ENCODE results near the gene SYT3.
"Not testable (repeated sequence)": the region's sequence is repeated elsewhere in the genome, so short reads cannot be mapped to it uniquely, and the experiment has no call there.

Gene SYT3

GRCh38 chr19:50633973-50634372 is 5.7 kb downstream of the SYT3 start:
- no peak for DNase-seq

DNA sequence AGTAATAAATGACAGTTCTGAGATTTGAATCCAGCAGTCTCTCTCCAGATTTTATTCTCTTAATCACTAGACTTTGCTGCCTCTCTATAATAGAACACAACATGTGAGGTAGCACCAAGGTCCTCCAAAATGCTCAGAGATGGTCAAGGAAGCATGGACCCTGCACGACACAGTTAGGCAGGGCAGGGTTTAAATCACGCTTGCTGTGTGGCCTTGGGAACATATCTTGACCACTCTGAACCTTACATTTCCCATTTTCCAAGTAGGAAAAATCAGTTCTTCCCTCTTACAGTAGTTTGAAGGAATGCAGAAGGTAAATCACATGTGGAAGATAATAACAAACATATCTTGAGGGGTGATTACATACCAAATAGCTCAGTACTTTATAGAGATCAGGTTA is 6.3 kb downstream of the SYT3 start:
- no peak for DNase-seq

- DNase-seq, result no peak
Observed at GRCh38 chr19:50632151-50632835, 7.4 kb downstream of the SYT3 start.

GRCh38 chr19:50629801-50630200 is 9.9 kb downstream of the SYT3 start:
- no peak for DNase-seq

DNA sequence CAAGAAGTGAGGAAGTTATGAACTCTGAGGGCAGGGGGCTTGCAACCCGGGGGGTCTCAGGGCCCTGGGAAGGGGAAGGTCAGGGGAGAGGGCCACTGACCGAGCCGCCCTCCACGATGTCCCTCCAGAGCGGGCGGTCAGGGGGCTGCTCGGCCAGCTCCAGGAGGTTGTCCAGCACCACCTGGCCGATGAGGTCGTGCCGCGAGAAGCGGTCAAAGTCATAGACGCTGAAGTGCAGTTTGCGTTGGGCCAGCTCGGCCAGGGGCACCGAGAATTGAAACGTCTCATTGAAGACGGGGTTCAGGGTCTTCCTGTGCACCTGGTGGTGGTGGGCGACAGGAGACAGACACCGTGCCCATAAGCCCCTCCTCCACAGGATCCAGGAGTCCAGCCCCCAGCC is 10.5 kb downstream of the SYT3 start:
- no peak for DNase-seq

- no peak for DNase-seq
Observed at GRCh38 chr19:50628551-50628950, 11.1 kb downstream of the SYT3 start.

DNA sequence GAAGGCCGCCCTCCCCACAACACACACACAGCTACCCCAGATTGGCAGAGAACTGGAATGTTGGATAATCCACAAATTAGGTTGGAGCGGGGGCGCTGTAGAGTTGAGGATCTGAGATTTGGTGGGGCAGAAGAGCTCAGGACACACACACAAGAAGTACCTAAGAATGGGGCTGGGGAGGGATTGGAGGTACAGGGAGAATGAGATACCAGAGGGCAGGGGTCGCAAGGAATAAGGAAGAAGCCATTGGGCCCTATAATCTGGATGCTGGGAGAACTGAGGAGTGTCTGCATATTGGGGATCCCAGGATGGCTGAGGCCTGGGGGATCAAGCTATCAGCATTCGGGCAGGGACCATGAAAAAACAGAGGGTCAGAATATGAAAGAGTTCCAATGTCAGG is 11.5 kb downstream of the SYT3 start:
- DNase-seq, result no peak

DNA sequence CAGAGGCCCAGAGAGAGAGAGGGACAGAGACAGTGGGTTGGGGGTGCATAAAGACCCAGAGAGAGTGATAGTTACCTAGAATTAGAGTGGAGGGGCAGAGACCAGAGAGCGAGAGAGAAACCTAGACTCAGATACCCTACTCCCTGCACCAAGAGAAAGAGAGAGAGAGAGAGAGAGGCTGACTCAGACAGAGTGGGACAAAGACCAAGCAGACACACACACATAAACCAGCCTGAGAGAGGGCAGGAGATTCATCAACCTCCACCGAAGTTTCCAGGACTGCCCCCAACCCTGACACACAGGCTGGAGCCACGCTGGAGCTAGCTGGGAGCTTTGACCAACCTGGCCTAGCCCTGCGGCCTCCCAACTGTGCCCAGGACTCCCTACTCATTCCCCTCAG is 12.9 kb downstream of the SYT3 start:
- no peak for DNase-seq

- no peak for DNase-seq
Observed at GRCh38 chr19:50626011-50626410, 13.7 kb downstream of the SYT3 start.

DNA sequence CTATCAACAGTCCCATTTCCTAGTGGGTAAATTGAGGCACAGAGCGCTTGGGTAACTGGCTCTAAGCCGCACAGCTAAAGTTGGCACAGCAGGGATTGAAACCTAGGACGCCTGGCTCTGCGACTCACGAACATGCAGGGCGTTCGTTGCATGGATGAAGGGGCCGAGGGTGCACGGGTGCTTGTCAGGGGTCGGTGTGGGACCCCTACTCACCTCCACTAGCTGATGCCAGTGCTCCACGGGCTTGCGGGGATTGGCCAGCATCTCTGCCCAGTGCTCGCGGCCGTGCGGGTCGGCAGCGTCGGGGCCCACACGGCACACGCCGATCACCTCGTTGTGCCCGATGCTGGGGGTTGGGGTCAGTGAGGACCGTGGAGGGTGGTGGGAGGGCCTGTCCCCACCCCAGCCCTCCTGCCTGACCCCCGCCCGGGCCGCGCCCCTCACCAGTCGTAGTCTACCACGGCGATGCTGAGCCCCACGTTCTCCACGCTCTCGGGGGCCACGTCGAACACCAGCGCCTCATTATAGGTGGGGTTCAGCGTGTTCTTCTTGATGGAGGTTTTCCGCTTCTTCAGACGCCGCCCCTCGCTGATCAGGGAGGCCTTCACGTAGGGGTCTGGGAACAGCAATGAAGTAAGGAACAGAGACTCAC is 14.6 kb downstream of the SYT3 start:
- no peak for DNase-seq

DNA sequence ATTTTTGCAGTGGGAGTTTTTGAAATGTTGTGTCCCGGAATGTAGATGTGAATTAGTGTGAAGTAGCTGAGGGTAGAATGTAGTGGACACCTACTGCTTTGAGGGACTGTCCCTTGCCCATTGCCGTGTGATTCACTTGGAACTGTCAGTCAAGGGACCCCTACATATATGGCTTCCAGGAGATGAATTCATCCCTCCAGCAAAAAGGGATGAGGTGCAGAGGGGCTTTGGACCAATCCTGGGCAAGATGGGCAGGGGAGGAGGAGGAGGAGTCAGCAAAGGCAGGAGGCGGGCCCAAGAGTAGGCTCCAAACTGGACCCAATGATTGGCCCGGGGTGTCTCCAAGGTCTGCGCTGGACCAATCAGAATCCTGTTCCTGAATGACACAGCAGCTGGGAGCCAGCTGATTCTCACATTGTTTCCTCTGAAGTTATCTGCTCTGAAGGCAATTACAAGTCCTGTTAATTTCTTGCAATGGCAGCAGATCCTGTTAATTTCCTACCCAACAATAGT is 19.2 kb downstream of the SYT3 start:
- not testable (repeated sequence) for DNase-seq

- DNase-seq, result not testable (repeated sequence)
Observed at GRCh38 chr19:50619184-50619583, 20.5 kb downstream of the SYT3 start.

DNA sequence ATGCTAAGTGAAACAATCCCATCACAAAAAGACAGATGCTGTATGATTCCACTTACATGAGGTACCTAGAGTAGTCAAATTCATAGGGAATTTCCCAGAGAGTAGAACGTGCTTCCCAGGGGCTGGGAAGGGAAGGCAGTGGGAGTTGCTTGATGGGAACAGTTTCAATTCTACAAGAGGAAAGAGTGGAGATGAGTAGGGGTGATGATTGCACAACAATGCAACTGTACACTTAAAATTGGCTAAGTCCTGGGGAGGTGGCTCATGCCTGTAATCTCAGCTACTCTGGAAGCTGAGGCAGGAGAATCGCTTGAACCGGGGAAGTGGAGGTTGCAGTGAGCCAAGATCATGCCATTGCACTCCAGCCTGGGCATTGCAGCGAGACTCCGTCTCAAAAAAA is 21.3 kb downstream of the SYT3 start:
- not testable (repeated sequence) for DNase-seq

GRCh38 chr19:50612504-50613404 is 26.9 kb downstream of the SYT3 start:
- not testable (repeated sequence) for DNase-seq

- DNase-seq, result peak; percentile 52 to 53
Observed at GRCh38 chr19:50607874-50608785, 31.6 kb downstream of the SYT3 start.

GRCh38 chr19:50607388-50607787 is 32.3 kb downstream of the SYT3 start:
- no peak for DNase-seq

DNA sequence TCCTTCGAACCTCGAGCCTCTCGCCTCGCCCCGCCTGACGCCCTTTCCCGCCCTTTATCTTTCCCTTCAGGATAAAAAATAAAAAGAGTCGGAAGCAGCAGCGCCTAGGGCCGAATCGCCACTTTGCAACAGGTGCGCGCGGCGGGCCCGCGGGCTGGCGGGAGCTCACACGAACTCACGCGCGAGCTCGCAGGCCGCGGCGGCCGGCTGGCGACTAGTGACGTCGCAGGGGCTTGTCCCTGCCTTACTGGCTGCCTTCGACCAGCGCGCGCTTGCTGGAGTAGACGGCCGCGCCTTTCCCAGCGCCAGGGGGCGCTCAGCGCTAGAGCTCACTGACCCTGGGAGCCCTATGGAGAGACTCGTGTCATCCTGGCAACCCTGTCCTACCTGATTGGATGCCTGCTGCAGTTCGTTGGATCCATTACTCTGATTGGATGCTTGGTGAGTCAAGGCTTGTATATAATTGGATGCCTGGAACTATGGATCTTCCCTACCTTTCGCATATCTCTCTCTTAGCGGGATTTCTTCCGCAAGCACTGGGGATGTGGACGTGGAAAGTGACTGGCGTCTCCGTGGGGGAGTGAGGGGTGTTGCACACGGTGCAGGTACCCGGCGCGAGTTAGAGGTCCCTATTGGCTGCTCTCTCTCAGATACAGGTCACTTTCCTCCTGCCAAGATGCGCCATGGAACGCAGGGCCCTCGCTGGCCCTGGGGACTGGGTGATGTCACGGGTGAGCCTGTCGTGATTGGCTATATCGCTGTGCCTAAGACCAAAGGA is 33.4 kb downstream of the SYT3 start:
- not testable (repeated sequence) for DNase-seq

- DNase-seq, result not testable (repeated sequence)
Observed at GRCh38 chr19:50604264-50605073, 35.2 kb downstream of the SYT3 start.

GRCh38 chr19:50602935-50603334 is 36.7 kb downstream of the SYT3 start:
- no peak for DNase-seq

DNA sequence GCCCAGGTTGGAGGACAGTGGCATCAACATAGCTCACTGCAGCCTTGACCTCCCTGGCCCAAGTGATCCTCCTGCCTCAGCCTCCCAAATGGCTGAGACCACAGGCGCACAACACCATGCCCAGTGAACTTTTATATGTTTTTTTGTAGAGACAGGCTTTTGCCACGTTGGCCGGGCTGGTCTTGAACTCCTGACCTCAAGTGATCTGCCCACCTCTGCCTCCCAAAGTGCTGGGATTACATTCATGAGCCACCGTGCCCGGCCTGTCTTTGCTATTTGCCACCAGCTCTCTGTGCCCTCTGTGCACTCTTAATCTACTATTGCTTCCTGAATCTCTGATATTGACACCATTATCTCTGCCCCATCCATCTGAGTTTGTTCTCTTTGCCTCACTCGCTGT is 37.2 kb downstream of the SYT3 start:
- DNase-seq, result no peak

GRCh38 chr19:50602089-50602422 is 37.6 kb downstream of the SYT3 start:
- DNase-seq, result no peak

Measured in activated CD4-positive, alpha-beta T cell treated with anti-CD3 and anti-CD28 coated beads, Interleukin-2, amount 50 U/mL, for 4 hours (primary cell).